Large intestine (tissue), 3 donors: ENCODE measurements around the gene UGT1A5. TPM values are rescaled to one million over a fixed set of nuclear protein-coding genes. Genes with fewer than 3 reads are reported as not detected.

ENCODE experiments used
- DNase-seq, 2 donors: peaks; one replicate each; pipeline versions ENCODE4 v3.0.0 to v3.0.0-alpha.2; 2013
- H3K27ac ChIP-seq: one replicate; pipeline ENCODE4 v1.5.1; 2013; ENCODE audit warnings: low read length
- H3K27me3 ChIP-seq: 2 replicates; pipeline ENCODE4 v1.6.1; 2013; ENCODE audit warnings: low read length; ENCODE audit not compliant: control insufficient read depth, insufficient read depth
- H3K36me3 ChIP-seq: 2 replicates; pipeline ENCODE4 v1.6.1; 2013; ENCODE audit warnings: low read length; ENCODE audit not compliant: control insufficient read depth, insufficient read depth
- H3K4me1 ChIP-seq: one replicate; pipeline ENCODE4 v1.6.1; 2013; ENCODE audit warnings: low read length; ENCODE audit not compliant: control insufficient read depth, insufficient read depth
- H3K4me3 ChIP-seq: one replicate; pipeline ENCODE4 v1.5.1; 2013; ENCODE audit warnings: low read length
- H3K9me3 ChIP-seq: one replicate; pipeline ENCODE4 v1.6.1; 2013; ENCODE audit warnings: mild to moderate bottlenecking, low read depth, low read length, moderate library complexity; ENCODE audit not compliant: control insufficient read depth
- WGBS: methylation state at CpG from one replicate; pipeline ENCODE4 v1.1.5; 2013; ENCODE audit warnings: low lambda C conversion rate; ENCODE audit not compliant: insufficient coverage; 5-methylcytosine and 5-hydroxymethylcytosine counted together
- polyA plus RNA-seq: library from polyadenylated mRNA; unstranded; fragments of 120-200 nt; gene quantifications from one replicate; pipeline ENCODE4 v1.2.1, GENCODE V29; 2013

UGT1A5 gene
- polyA plus RNA-seq, 1 donor: 0.15 TPM

GRCh38 chr2:233761040-233761769 lies 48.5 kb downstream of the UGT1A5 start:
- 80% methylated on average over 1 of the region's 4 CpGs for WGBS
- peaks cover 10% of the 10 kb centered on the region for H3K9me3 ChIP-seq
- no peaks in the 10 kb centered on the region for H3K36me3 ChIP-seq
- H3K27ac ChIP-seq: peak overlapping the region; percentile 56
- peak; percentile 49 to 77 for DNase-seq
- H3K4me1 ChIP-seq: peaks cover 62% of the 10 kb centered on the region
- no peak overlapping the region for H3K4me3 ChIP-seq
- H3K27me3 ChIP-seq: no peaks in the 10 kb centered on the region

GRCh38 chr2:233764264-233764663 lies 51.6 kb downstream of the UGT1A5 start:
- H3K27ac ChIP-seq: peak overlapping the region; percentile 64
- no peaks in the 10 kb centered on the region for H3K27me3 ChIP-seq
- H3K4me1 ChIP-seq: peaks cover 42% of the 10 kb centered on the region
- DNase-seq: peak; percentile 45 to 87
- no peaks in the 10 kb centered on the region for H3K36me3 ChIP-seq
- H3K9me3 ChIP-seq: peaks cover 10% of the 10 kb centered on the region
- WGBS: 12% methylated on average over 3 of the region's 7 CpGs
- H3K4me3 ChIP-seq: no peak overlapping the region

GRCh38 chr2:233764761-233765160 lies 52.1 kb downstream of the UGT1A5 start:
- DNase-seq: no peak
- peak overlapping the region; percentile 64 for H3K27ac ChIP-seq
- H3K27me3 ChIP-seq: no peaks in the 10 kb centered on the region
- peaks cover 38% of the 10 kb centered on the region for H3K4me1 ChIP-seq
- no peak overlapping the region for H3K4me3 ChIP-seq
- WGBS: no CpG with 5 or more reads among the region's 3 CpGs
- no peaks in the 10 kb centered on the region for H3K36me3 ChIP-seq
- H3K9me3 ChIP-seq: peaks cover 10% of the 10 kb centered on the region

GRCh38 chr2:233766416-233766815 lies 53.7 kb downstream of the UGT1A5 start:
- WGBS: no CpG with 5 or more reads among the region's 4 CpGs
- no peak for DNase-seq

GRCh38 chr2:233768076-233768475 lies 55.4 kb downstream of the UGT1A5 start:
- Histone ChIP-seq H3K4me1 (peaks cover 16% of the 10 kb centered on the region), H3K36me3 (no peaks in the 10 kb centered on the region), H3K27me3 (no peaks in the 10 kb centered on the region), H3K4me3 (no peak overlapping the region), H3K9me3 (peaks cover 3% of the 10 kb centered on the region), H3K27ac (no peak overlapping the region)
- DNase-seq: no peak
- WGBS: 100% methylated on average over 1 of the region's 4 CpGs

More at GRCh38 chr2:233766416-233766815, 53.7 kb downstream of the UGT1A5 start:
- Histone ChIP-seq H3K9me3 (peaks cover 3% of the 10 kb centered on the region), H3K4me1 (peaks cover 23% of the 10 kb centered on the region), H3K4me3 (no peak overlapping the region), H3K27ac (no peak overlapping the region), H3K36me3 (no peaks in the 10 kb centered on the region), H3K27me3 (no peaks in the 10 kb centered on the region)

- H3K4me3 ChIP-seq: no peak overlapping the region
- no peaks in the 10 kb centered on the region for H3K36me3 ChIP-seq
- peaks cover 3% of the 10 kb centered on the region for H3K9me3 ChIP-seq
- H3K27ac ChIP-seq: no peak overlapping the region
- peaks cover 6% of the 10 kb centered on the region for H3K4me1 ChIP-seq
- no peak for DNase-seq
- 80% methylated on average over 1 of the region's 9 CpGs for WGBS
- H3K27me3 ChIP-seq: no peaks in the 10 kb centered on the region
These were observed 56.6 kb downstream of the UGT1A5 start for GRCh38 chr2:233769260-233769659.

- H3K4me1 ChIP-seq: no peaks in the 10 kb centered on the region
- DNase-seq: no peak
- H3K4me3 ChIP-seq: no peak overlapping the region
- H3K9me3 ChIP-seq: no peaks in the 10 kb centered on the region
- 100% methylated on average over 2 of the region's 16 CpGs for WGBS
- H3K27ac ChIP-seq: no peak overlapping the region
- H3K27me3 ChIP-seq: no peaks in the 10 kb centered on the region
- H3K36me3 ChIP-seq: no peaks in the 10 kb centered on the region
These were observed 59.4 kb downstream of the UGT1A5 start for GRCh38 chr2:233772153-233772552.

- no CpG with 5 or more reads among the region's 5 CpGs for WGBS
- H3K9me3 ChIP-seq: no peaks in the 10 kb centered on the region
- no peaks in the 10 kb centered on the region for H3K27me3 ChIP-seq
- no peak overlapping the region for H3K27ac ChIP-seq
- no peaks in the 10 kb centered on the region for H3K4me1 ChIP-seq
- DNase-seq: no peak
- H3K36me3 ChIP-seq: no peaks in the 10 kb centered on the region
- no peak overlapping the region for H3K4me3 ChIP-seq
These were observed 59.9 kb downstream of the UGT1A5 start for GRCh38 chr2:233772583-233772982.

- Histone ChIP-seq H3K9me3 (no peaks in the 10 kb centered on the region), H3K4me1 (no peaks in the 10 kb centered on the region), H3K27ac (no peak overlapping the region), H3K27me3 (no peaks in the 10 kb centered on the region), H3K36me3 (no peaks in the 10 kb centered on the region), H3K4me3 (no peak overlapping the region)
- DNase-seq: no peak
- WGBS: no CpG with 5 or more reads among the region's 5 CpGs
These were observed 61.1 kb downstream of the UGT1A5 start for GRCh38 chr2:233773854-233774253.

- no CpG with 5 or more reads among the region's 6 CpGs for WGBS
- Histone ChIP-seq H3K27ac (no peak overlapping the region), H3K4me1 (no peaks in the 10 kb centered on the region), H3K9me3 (no peaks in the 10 kb centered on the region), H3K36me3 (no peaks in the 10 kb centered on the region), H3K27me3 (no peaks in the 10 kb centered on the region), H3K4me3 (no peak overlapping the region)
- no peak for DNase-seq
These were observed 62.7 kb downstream of the UGT1A5 start for GRCh38 chr2:233775414-233775813.

- no peak for DNase-seq
- no peaks in the 10 kb centered on the region for H3K36me3 ChIP-seq
- H3K27me3 ChIP-seq: no peaks in the 10 kb centered on the region
- no peak within 1 kb of the TSS for H3K4me3 ChIP-seq
- no CpG with 5 or more reads among the region's 2 CpGs for WGBS
- no peak within 1 kb of the TSS for H3K27ac ChIP-seq
- H3K9me3 ChIP-seq: no peaks in the 10 kb centered on the region
- no peaks in the 10 kb centered on the region for H3K4me1 ChIP-seq
These were observed 65.3 kb downstream of the UGT1A5 start, which contains the start of gene MROH2A for GRCh38 chr2:233778030-233778429. Gene MROH2A (plus strand): TSS chr2:233778330. CDS start chr2:233779359, 1,029 bp downstream.
